DOHH2 (cell line): ENCODE measurements around the gene ROR1.

ENCODE experiments used
- H3F3A ChIP-seq: fragments of 200-600 bp; sonication (generic), shearing (Covaris generic); 2 replicates; pipeline ENCODE4 v1.6.0; 2016; ENCODE audit warnings: antibody characterized with exemption, mild to moderate bottlenecking; ENCODE audit not compliant: control insufficient read depth, insufficient read depth
- H3K27ac ChIP-seq: fragments of 200-600 bp; sonication (generic); 2 replicates; pipeline ENCODE4 v1.5.1; 2014; ENCODE audit warnings: low read depth, mild to moderate bottlenecking, low read length, moderate library complexity
- H3K27me3 ChIP-seq: fragments of 200-600 bp; sonication (generic); 2 replicates; pipeline ENCODE4 v1.6.1; 2014; ENCODE audit warnings: mild to moderate bottlenecking, low read length, mixed read lengths; ENCODE audit not compliant: control insufficient read depth
- H3K36me3 ChIP-seq: fragments of 200-600 bp; sonication (generic); 2 replicates; pipeline ENCODE4 v1.6.1; 2014; ENCODE audit warnings: mild to moderate bottlenecking, low read length, moderate library complexity, mixed read lengths; ENCODE audit not compliant: control insufficient read depth
- H3K4me1 ChIP-seq: fragments of 200-600 bp; sonication (generic); 2 replicates; pipeline ENCODE4 v1.6.1; 2014; ENCODE audit warnings: mild to moderate bottlenecking, low read length, mixed read lengths; ENCODE audit not compliant: control insufficient read depth
- H3K4me2 ChIP-seq: fragments of 200-600 bp; sonication (generic); 2 replicates; pipeline ENCODE4 v1.6.0; 2014; ENCODE audit warnings: mild to moderate bottlenecking, low read length, moderate library complexity
- H3K4me3 ChIP-seq: fragments of 200-600 bp; sonication (generic); 2 replicates; pipeline ENCODE4 v1.5.1; 2014; ENCODE audit warnings: mild to moderate bottlenecking, low read length, mixed read lengths
- H3K79me2 ChIP-seq: fragments of 200-600 bp; sonication (generic); 2 replicates; pipeline ENCODE4 v1.6.1; 2014; ENCODE audit warnings: mild to moderate bottlenecking, low read length, mixed read lengths; ENCODE audit not compliant: control insufficient read depth
- H3K9me2 ChIP-seq: fragments of 200-600 bp; sonication (generic); replicated peaks from 2 replicates; pipeline ENCODE4 v1.6.1; 2014; ENCODE audit warnings: mild to moderate bottlenecking, low read length, mixed read lengths; ENCODE audit not compliant: control insufficient read depth
- H3K9me3 ChIP-seq: fragments of 200-600 bp; sonication (generic); 2 replicates; pipeline ENCODE4 v1.6.1; 2014; ENCODE audit warnings: antibody characterized with exemption, low read length, mixed read lengths; ENCODE audit not compliant: control insufficient read depth, insufficient read depth
- H4K20me1 ChIP-seq: fragments of 200-600 bp; sonication (generic); 2 replicates; pipeline ENCODE4 v1.6.0; 2014; ENCODE audit warnings: low read depth, mild to moderate bottlenecking, antibody characterized with exemption, low read length, moderate library complexity; ENCODE audit not compliant: control insufficient read depth, insufficient read depth
- EZH2phosphoT487 ChIP-seq: fragments of 200-600 bp; sonication (generic); IDR thresholded peaks from 2 replicates; pipeline ENCODE4 v1.6.1; 2017; ENCODE audit warnings: borderline replicate concordance, mild to moderate bottlenecking, antibody characterized with exemption, low read length, moderate library complexity, mixed read lengths
- TF ChIP-seq, protein P1 (sequence below): fragments of 200-600 bp; sonication (generic); IDR thresholded peaks from one replicate; pipeline ENCODE4 v1.5.1; 2014; ENCODE audit warnings: antibody characterized with exemption, mild to moderate bottlenecking, low read depth, low read length; ENCODE audit not compliant: poor library complexity, severe bottlenecking

Gene ROR1

DNA sequence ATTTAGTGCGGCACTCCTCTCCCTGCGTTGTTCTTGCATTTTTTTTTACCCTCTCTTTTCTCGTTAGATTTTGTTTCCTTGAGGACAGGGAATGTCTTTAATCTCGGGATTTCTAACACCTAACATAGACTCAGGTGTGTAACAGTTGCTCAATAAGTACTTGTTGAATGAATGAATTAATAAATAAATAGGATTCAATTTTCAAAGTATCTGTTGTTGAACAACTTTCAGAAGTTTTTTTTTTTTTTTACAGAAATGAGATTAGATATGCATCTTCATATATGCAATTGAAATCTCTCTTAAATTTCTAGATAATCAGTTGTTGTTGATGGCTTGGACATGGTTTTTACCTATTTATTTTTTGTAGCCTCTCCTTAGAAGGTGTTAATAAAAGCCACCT is 83.1 kb downstream of the ROR1 start:
- Histone ChIP-seq H4K20me1 (no peaks in the 10 kb centered on the region), H3K27ac (no peak overlapping the region), H3K4me1 (no peaks in the 10 kb centered on the region), H3K4me2 (no peak overlapping the region), H3K36me3 (no peaks in the 10 kb centered on the region), H3K9me3 (no peaks in the 10 kb centered on the region), H3K9me2 (no peaks in the 10 kb centered on the region), H3K27me3 (no peaks in the 10 kb centered on the region), H3K79me2 (no peaks in the 10 kb centered on the region), H3K4me3 (no peak overlapping the region), H3F3A (no peaks in the 10 kb centered on the region)
- no peak for TF ChIP-seq EZH2phosphoT487
- TF ChIP-seq, protein P1, sequence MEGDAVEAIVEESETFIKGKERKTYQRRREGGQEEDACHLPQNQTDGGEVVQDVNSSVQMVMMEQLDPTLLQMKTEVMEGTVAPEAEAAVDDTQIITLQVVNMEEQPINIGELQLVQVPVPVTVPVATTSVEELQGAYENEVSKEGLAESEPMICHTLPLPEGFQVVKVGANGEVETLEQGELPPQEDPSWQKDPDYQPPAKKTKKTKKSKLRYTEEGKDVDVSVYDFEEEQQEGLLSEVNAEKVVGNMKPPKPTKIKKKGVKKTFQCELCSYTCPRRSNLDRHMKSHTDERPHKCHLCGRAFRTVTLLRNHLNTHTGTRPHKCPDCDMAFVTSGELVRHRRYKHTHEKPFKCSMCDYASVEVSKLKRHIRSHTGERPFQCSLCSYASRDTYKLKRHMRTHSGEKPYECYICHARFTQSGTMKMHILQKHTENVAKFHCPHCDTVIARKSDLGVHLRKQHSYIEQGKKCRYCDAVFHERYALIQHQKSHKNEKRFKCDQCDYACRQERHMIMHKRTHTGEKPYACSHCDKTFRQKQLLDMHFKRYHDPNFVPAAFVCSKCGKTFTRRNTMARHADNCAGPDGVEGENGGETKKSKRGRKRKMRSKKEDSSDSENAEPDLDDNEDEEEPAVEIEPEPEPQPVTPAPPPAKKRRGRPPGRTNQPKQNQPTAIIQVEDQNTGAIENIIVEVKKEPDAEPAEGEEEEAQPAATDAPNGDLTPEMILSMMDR: no peak

GRCh38 chr1:63857478-63857877 is 83.7 kb downstream of the ROR1 start:
- no peaks in the 10 kb centered on the region for H3K79me2 ChIP-seq

GRCh38 chr1:63858153-63858552 is 84.3 kb downstream of the ROR1 start:
- Histone ChIP-seq H3K27ac (no peak overlapping the region), H3K9me3 (no peaks in the 10 kb centered on the region), H3K27me3 (no peaks in the 10 kb centered on the region), H3K4me3 (no peak overlapping the region), H3K4me2 (no peak overlapping the region), H3K36me3 (no peaks in the 10 kb centered on the region), H3K79me2 (no peaks in the 10 kb centered on the region), H3K9me2 (no peaks in the 10 kb centered on the region), H3F3A (no peaks in the 10 kb centered on the region), H3K4me1 (no peaks in the 10 kb centered on the region), H4K20me1 (no peaks in the 10 kb centered on the region)
- TF ChIP-seq, protein P1: no peak
- no peak for TF ChIP-seq EZH2phosphoT487

More at GRCh38 chr1:63857478-63857877, 83.7 kb downstream of the ROR1 start:
- Histone ChIP-seq H3K4me1 (no peaks in the 10 kb centered on the region), H3F3A (no peaks in the 10 kb centered on the region), H3K9me3 (no peaks in the 10 kb centered on the region), H3K4me2 (no peak overlapping the region), H3K27ac (no peak overlapping the region), H3K4me3 (no peak overlapping the region), H3K36me3 (no peaks in the 10 kb centered on the region), H3K9me2 (no peaks in the 10 kb centered on the region), H3K27me3 (no peaks in the 10 kb centered on the region), H4K20me1 (no peaks in the 10 kb centered on the region)
- TF ChIP-seq, protein P1: no peak
- no peak for TF ChIP-seq EZH2phosphoT487
